C4-2B (cell line): Measurements from ENCODE around the gene SLC22A12.

ENCODE experiments used
- H3K27ac ChIP-seq: fragments of 450-650 bp; 2 replicates; pipeline ENCODE4 v1.5.1; 2017
- CTCF ChIP-seq: fragments of 450-650 bp; conservative IDR thresholded peaks from 2 replicates; pipeline ENCODE4 v1.5.1; 2017; ENCODE audit warnings: mild to moderate bottlenecking
- ZFX ChIP-seq: fragments of 450-650 bp; IDR thresholded peaks from 2 replicates; pipeline ENCODE4 v1.6.1; 2017

The SLC22A12 gene

GRCh38 chr11:64641596-64642417 lies 50.8 kb downstream of the SLC22A12 start:
- TF ChIP-seq CTCF (no peak), ZFX (no peak)
- H3K27ac ChIP-seq, result no peak overlapping the region

GRCh38 chr11:64642418-64642735 lies 51.4 kb downstream of the SLC22A12 start:
- no peak overlapping the region for H3K27ac ChIP-seq
- no peak for TF ChIP-seq ZFX
- TF ChIP-seq CTCF, result no peak

- TF ChIP-seq CTCF, result no peak
- no peak for TF ChIP-seq ZFX
- no peak overlapping the region for H3K27ac ChIP-seq
These were observed 51.8 kb downstream of the SLC22A12 start for GRCh38 chr11:64642871-64643255.

GRCh38 chr11:64643256-64643881 lies 52.3 kb downstream of the SLC22A12 start:
- H3K27ac ChIP-seq, result no peak overlapping the region
- no peak for TF ChIP-seq CTCF
- no peak for TF ChIP-seq ZFX

GRCh38 chr11:64643920-64644646 lies 53.1 kb downstream of the SLC22A12 start:
- no peak for TF ChIP-seq CTCF
- no peak overlapping the region for H3K27ac ChIP-seq

GRCh38 chr11:64644647-64645275 lies 53.7 kb downstream of the SLC22A12 start:
- H3K27ac ChIP-seq, result no peak overlapping the region
- TF ChIP-seq ZFX (no peak), CTCF (no peak; the same call in 1 of the 2 replicates)
